Endothelial cell of umbilical vein (primary cell): ENCODE measurements around the gene TMCO6. TPM values are rescaled to one million over a fixed set of nuclear protein-coding genes. Genes with fewer than 3 reads are reported as not detected.

Source experiments
- BruUV-seq: library from RNA; stranded (reverse); fragments of 400-500 nt; replicated peaks from 2 replicates; lab custom pipeline; 2021; lab: Mats Ljungman, UMichigan
- CTCF ChIA-PET: fragments of 300-600, 350-600 bp; sonication (Branson Sonifier 250); formaldehyde crosslinking; loops from one replicate; lab custom pipeline; 2021; ENCODE audit warnings: antibody characterized with exemption, inconsistent platforms; lab: Charles Lee
- POLR2A ChIA-PET: fragments of 300-600, 350-600 bp; sonication (Branson Sonifier 250); formaldehyde crosslinking; loops from one replicate; lab custom pipeline; 2021; ENCODE audit warnings: antibody characterized with exemption, inconsistent platforms; lab: Charles Lee
- DNase-seq: peaks from one replicate; pipeline ENCODE4 v3.0.0-alpha.2; 2011; ENCODE audit warnings: low read depth, low spot score
- FAIRE-seq: peaks from 2 replicates; lab custom pipeline; 2011; peaks lifted over from hg19 to GRCh38; lab: Jason Lieb, UNC
- H2AFZ ChIP-seq: 2 replicates; pipeline ENCODE4 v1.6.0; 2012; ENCODE audit warnings: low read depth, low read length, control low read depth, inconsistent platforms
- H3K27ac ChIP-seq: 2 replicates; pipeline ENCODE4 v1.5.1; 2011; ENCODE audit warnings: low read depth, mild to moderate bottlenecking, control low read depth, low read length, moderate library complexity; ENCODE audit not compliant: insufficient read depth
- H3K27me3 ChIP-seq, 2 experiments: 2 replicates each; pipeline versions ENCODE4 v1.6.0 to v1.6.1; 2011; ENCODE audit warnings: low read length in 2 of 2, mixed read lengths in 1 of 2; ENCODE audit not compliant: control insufficient read depth in 2 of 2, insufficient read depth in 2 of 2
- H3K36me3 ChIP-seq, 2 experiments: 2 replicates in 1 of 2; 3 replicates in 1 of 2; pipeline ENCODE4 v1.5.1; 2011; ENCODE audit warnings: low read length in 2 of 2, mild to moderate bottlenecking in 1 of 2, moderate library complexity in 1 of 2; ENCODE audit not compliant: control insufficient read depth in 2 of 2, insufficient read depth in 2 of 2; ENCODE audit errors: extremely low read depth in 1 of 2
- H3K4me1 ChIP-seq: 3 replicates; pipeline ENCODE4 v1.5.1; 2011; ENCODE audit warnings: mild to moderate bottlenecking, low read length; ENCODE audit not compliant: control insufficient read depth, insufficient read depth; ENCODE audit errors: extremely low read depth
- H3K4me2 ChIP-seq: 2 replicates; pipeline ENCODE4 v1.6.1; 2011; ENCODE audit warnings: low read length, control low read depth, mixed read lengths; ENCODE audit not compliant: insufficient read depth
- H3K4me3 ChIP-seq, 3 experiments: fragments of 200-600 bp in 1 of 3; sonication (generic), shearing (Covaris generic) in 1 of 3; replicated peaks in 1 of 3; 2 replicates each; pipeline ENCODE4 v1.5.1; 2011 to 2016; ENCODE audit warnings: control low read depth in 3 of 3, low read length in 3 of 3, mild to moderate bottlenecking in 2 of 3, inconsistent platforms in 1 of 3, low read depth in 1 of 3, moderate library complexity in 1 of 3; ENCODE audit not compliant: insufficient read depth in 1 of 3
- H3K79me2 ChIP-seq: 2 replicates; pipeline ENCODE4 v1.6.0; 2012; ENCODE audit warnings: low read length, inconsistent platforms; ENCODE audit not compliant: control insufficient read depth, insufficient read depth
- H3K9ac ChIP-seq: replicated peaks from 2 replicates; pipeline ENCODE3; 2011; ENCODE audit warnings: low read length, control low read depth; ENCODE audit not compliant: insufficient read depth; ENCODE audit errors: extremely low read depth
- H3K9me1 ChIP-seq: replicated peaks from 3 replicates; pipeline ENCODE4 v1.6.0; 2011; ENCODE audit warnings: mild to moderate bottlenecking, low read length; ENCODE audit not compliant: control insufficient read depth, insufficient read depth; ENCODE audit errors: extremely low read depth
- H3K9me3 ChIP-seq: replicated peaks from 2 replicates; pipeline ENCODE4 v1.5.1; 2012; ENCODE audit warnings: low read length, inconsistent platforms; ENCODE audit not compliant: control insufficient read depth, insufficient read depth
- H4K20me1 ChIP-seq: replicated peaks from 2 replicates; pipeline ENCODE3; 2011; ENCODE audit warnings: mild to moderate bottlenecking, low read length; ENCODE audit not compliant: control insufficient read depth, insufficient read depth; ENCODE audit errors: extremely low read depth
- CTCF ChIP-seq, 2 donors: IDR thresholded peaks; 1 replicate in 1 of 2; 2 replicates in 1 of 2; pipeline ENCODE4 v1.5.1; 2011; ENCODE audit warnings: low read length in 2 of 2, mild to moderate bottlenecking in 2 of 2, moderate library complexity in 2 of 2, control low read depth in 1 of 2, inconsistent platforms in 1 of 2, low read depth in 1 of 2; ENCODE audit not compliant: insufficient read depth in 1 of 2; ENCODE audit errors: extremely low read depth in 1 of 2
- EZH2 ChIP-seq: IDR thresholded peaks from 2 replicates; pipeline ENCODE4 v1.6.1; 2012; ENCODE audit warnings: borderline replicate concordance, low read depth, mild to moderate bottlenecking, moderate library complexity, low read length, inconsistent platforms; ENCODE audit not compliant: severe bottlenecking
- FOS ChIP-seq: IDR thresholded peaks from 2 replicates; pipeline ENCODE4 v1.6.1; 2011; ENCODE audit warnings: mild to moderate bottlenecking, low read length, moderate library complexity, borderline replicate concordance; ENCODE audit not compliant: insufficient read depth
- GATA2 ChIP-seq: IDR thresholded peaks from 2 replicates; pipeline ENCODE4 v1.7.0; 2011; ENCODE audit warnings: low read depth, mild to moderate bottlenecking, moderate library complexity, mixed read lengths, low read length; ENCODE audit not compliant: insufficient read length, insufficient read depth
- JUN ChIP-seq: IDR thresholded peaks from 2 replicates; pipeline ENCODE4 v1.6.1; 2011; ENCODE audit warnings: borderline replicate concordance, low read depth; ENCODE audit not compliant: insufficient read length, insufficient read depth
- MYC ChIP-seq: IDR thresholded peaks from one replicate; pipeline ENCODE4 v1.6.1; 2011; ENCODE audit warnings: mild to moderate bottlenecking, low read depth, low read length
- POLR2A ChIP-seq: IDR thresholded peaks from 2 replicates; pipeline ENCODE4 v1.6.1; 2012; ENCODE audit warnings: low read depth, mild to moderate bottlenecking, control low read depth, low read length
- POLR2AphosphoS5 ChIP-seq: IDR thresholded peaks from 2 replicates; pipeline ENCODE4 v1.6.1; 2012; ENCODE audit warnings: low read depth, mild to moderate bottlenecking, control low read depth, low read length, moderate library complexity; ENCODE audit not compliant: insufficient read depth
- dilution Hi-C: fragments of 300-500 bp; cut with MboI; formaldehyde crosslinking; loops from one replicate; pipeline ENCODE4 v1.15.0; 2019; ENCODE audit warnings: low sequenced_read_pairs; ENCODE audit not compliant: extremely low pct_ligation_motif_present
- intact Hi-C: fragments of 100-400 bp; cut with micrococcal nuclease; formaldehyde crosslinking; loops from one replicate; pipeline ENCODE4 v1.10.0; 2022
- polyA plus RNA-seq, 4 experiments: library from polyadenylated mRNA; depleted of rRNA in 3 of 4; stranded (reverse) in 3 of 4; unstranded in 1 of 4; fragments of >200 nt; gene quantifications; 2 replicates each; pipeline versions ENCODE4 v1.2.1 to v1.2.3, GENCODE V29; 2011 to 2012; ENCODE audit warnings: missing spikeins in 1 of 4
- total RNA-seq: library from RNA; stranded (reverse); gene quantifications from 2 replicates; pipeline ENCODE4 v1.2.3, GENCODE V29; 2021
- TF ChIP-seq, protein P1 (sequence below): IDR thresholded peaks from 2 replicates; pipeline ENCODE4 v1.6.1; 2011; ENCODE audit not compliant: insufficient read depth, insufficient read length

TMCO6 gene
- total and polyA plus RNA-seq, 2 donors (not counting 3 experiments of a cell fraction or from before 2014, with no cell fraction given): 22.0 to 23.7 TPM

DNA sequence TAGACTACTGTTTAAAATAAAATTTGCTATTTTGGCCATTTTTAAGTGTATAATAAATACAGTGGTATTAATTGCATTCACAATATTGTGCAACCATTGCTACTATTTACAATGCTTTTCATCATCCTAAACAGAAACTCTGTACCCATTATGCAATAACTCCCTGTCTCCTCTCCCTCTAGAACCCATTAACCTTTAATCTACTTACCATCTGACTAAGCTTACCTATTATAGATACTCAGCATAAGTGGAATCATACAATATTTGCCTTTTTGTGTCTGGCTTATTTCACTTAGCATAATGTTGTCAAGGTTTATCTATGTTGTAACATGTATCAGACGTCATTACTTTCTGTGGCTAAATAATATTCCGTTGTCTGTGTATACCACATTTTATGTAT is 32.2 kb upstream of the TMCO6 start:
- no TSS peak for BruUV-seq
- H3K27ac ChIP-seq: no peak overlapping the region
- no peaks in the 10 kb centered on the region for H4K20me1 ChIP-seq
- dilution Hi-C loops: no loop called here
- ChIA-PET CTCF (no interaction called here), POLR2A (no interaction called here)
- FAIRE-seq (no peak), DNase-seq (no peak)
- H3K4me2 ChIP-seq: no peak overlapping the region
- no peaks in the 10 kb centered on the region for H3K27me3 ChIP-seq
- peaks cover 20% of the 10 kb centered on the region for H3K4me1 ChIP-seq
- no peak overlapping the region for H3K9ac ChIP-seq
- TF ChIP-seq, protein P1, sequence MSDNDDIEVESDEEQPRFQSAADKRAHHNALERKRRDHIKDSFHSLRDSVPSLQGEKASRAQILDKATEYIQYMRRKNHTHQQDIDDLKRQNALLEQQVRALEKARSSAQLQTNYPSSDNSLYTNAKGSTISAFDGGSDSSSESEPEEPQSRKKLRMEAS: no peak
- TF ChIP-seq POLR2A (no peak), GATA2 (no peak), MYC (no peak), FOS (no peak), POLR2AphosphoS5 (no peak), EZH2 (no peak), JUN (no peak), CTCF (IDR thresholded peaks at IDR 0.05; ENCODE audit: extremely low read depth in 1 of 2, insufficient read depth in 1 of 2, low read depth in 1 of 2, low read length in 2 of 2) (no peak)
- intact Hi-C loops: no loop called here
- no peak overlapping the region for H3K4me3 ChIP-seq
- H3K9me3 ChIP-seq: no peaks in the 10 kb centered on the region
- no peaks in the 10 kb centered on the region for H3K79me2 ChIP-seq
- no peaks in the 10 kb centered on the region for H3K9me1 ChIP-seq
- H3K36me3 ChIP-seq: no peaks in the 10 kb centered on the region
- H2AFZ ChIP-seq: no peak overlapping the region
